Neutrophil (primary cell): ENCODE results near the gene ZNF470.
A peak's percentile ranks its signal among the peaks of the same experiment; 100 is the strongest.

Source experiments
- H3K27ac ChIP-seq: fragments of 200-600 bp; sonication (generic); 2 replicates; pipeline ENCODE4 v1.5.1; 2016; ENCODE audit warnings: mild to moderate bottlenecking, moderate library complexity
- H3K27me3 ChIP-seq: fragments of 200-600 bp; sonication (generic); 2 replicates; pipeline ENCODE4 v1.6.0; 2016; ENCODE audit warnings: mild to moderate bottlenecking
- H3K36me3 ChIP-seq: fragments of 200-600 bp; sonication (generic); 2 replicates; pipeline ENCODE4 v1.5.1; 2017
- H3K4me1 ChIP-seq, 2 experiments: fragments of 200-600 bp in 1 of 2; sonication (generic) in 1 of 2; 1 replicate in 1 of 2; 2 replicates in 1 of 2; pipeline versions ENCODE4 v1.5.1 to v1.6.1; 2013 to 2016; ENCODE audit warnings: low read depth in 1 of 2, low read length in 1 of 2, mild to moderate bottlenecking in 1 of 2, moderate library complexity in 1 of 2; ENCODE audit not compliant: control insufficient read depth in 1 of 2, insufficient read depth in 1 of 2
- H3K4me3 ChIP-seq, 2 experiments: fragments of 200-600 bp in 1 of 2; sonication (generic) in 1 of 2; 1 replicate in 1 of 2; 2 replicates in 1 of 2; pipeline ENCODE4 v1.5.1; 2013 to 2016; ENCODE audit warnings: low read depth in 1 of 2, low read length in 1 of 2, mild to moderate bottlenecking in 1 of 2, moderate library complexity in 1 of 2
- H3K9me3 ChIP-seq: fragments of 200-600 bp; sonication (generic); 2 replicates; pipeline ENCODE4 v1.5.1; 2016
- TF ChIP-seq, protein P1 (sequence below): fragments of 200-600 bp; sonication (generic); IDR thresholded peaks from 2 replicates; pipeline ENCODE4 v1.5.1; 2016; ENCODE audit warnings: antibody characterized with exemption

Gene ZNF470

DNA sequence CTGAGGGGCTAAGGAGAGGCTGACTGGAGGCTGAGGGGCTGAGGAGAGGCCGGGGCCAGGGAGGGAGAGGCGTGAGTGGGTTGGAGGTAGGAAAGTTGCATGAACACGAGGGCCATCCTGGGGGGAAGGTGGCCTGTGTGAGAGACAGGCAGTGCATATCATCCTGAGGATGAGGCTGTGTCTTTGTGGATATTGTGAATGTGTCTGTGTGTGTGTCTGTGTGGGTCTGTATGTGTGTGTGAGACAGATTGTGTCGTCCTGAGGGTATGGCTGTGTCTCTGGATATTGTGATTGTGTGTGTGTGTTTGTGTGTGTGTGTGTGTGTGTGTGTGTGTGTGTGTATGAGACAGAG lies 28.3 kb downstream of the ZNF470 start:
- H3K4me1 ChIP-seq, result peaks cover 13 to 14% of the 10 kb centered on the region in 2 experiments
- H3K4me3 ChIP-seq, result peak overlapping the region; percentile 69 to 74
- TF ChIP-seq, protein P1, sequence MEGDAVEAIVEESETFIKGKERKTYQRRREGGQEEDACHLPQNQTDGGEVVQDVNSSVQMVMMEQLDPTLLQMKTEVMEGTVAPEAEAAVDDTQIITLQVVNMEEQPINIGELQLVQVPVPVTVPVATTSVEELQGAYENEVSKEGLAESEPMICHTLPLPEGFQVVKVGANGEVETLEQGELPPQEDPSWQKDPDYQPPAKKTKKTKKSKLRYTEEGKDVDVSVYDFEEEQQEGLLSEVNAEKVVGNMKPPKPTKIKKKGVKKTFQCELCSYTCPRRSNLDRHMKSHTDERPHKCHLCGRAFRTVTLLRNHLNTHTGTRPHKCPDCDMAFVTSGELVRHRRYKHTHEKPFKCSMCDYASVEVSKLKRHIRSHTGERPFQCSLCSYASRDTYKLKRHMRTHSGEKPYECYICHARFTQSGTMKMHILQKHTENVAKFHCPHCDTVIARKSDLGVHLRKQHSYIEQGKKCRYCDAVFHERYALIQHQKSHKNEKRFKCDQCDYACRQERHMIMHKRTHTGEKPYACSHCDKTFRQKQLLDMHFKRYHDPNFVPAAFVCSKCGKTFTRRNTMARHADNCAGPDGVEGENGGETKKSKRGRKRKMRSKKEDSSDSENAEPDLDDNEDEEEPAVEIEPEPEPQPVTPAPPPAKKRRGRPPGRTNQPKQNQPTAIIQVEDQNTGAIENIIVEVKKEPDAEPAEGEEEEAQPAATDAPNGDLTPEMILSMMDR, result no peak
- H3K27ac ChIP-seq, result no peak overlapping the region
- no peaks in the 10 kb centered on the region for H3K27me3 ChIP-seq
- H3K36me3 ChIP-seq, result no peaks in the 10 kb centered on the region
- H3K9me3 ChIP-seq, result no peaks in the 10 kb centered on the region

DNA sequence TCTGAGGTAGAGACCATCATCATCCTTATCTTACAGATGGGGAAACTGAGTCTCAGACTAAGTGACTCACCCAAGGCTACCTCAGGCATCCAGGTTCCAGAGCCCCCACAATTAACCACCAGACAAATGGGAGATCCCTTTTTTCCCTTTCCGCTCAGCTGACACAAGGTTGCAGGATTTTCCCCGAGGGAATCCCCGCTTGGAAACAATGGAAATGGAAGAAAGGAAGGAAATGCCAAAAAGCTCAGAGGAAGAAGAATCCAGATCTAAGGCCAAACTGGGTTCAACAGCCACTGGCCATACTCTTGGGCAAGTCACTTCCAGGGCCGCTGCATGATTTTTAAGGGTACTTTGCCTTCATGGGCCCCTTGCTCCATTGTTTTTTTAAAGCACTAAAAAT lies 29.4 kb downstream of the ZNF470 start:
- peaks cover 13 to 14% of the 10 kb centered on the region in 2 experiments for H3K4me1 ChIP-seq
- peaks cover 6% of the 10 kb centered on the region for H3K36me3 ChIP-seq
- peaks cover 3% of the 10 kb centered on the region for H3K9me3 ChIP-seq
- TF ChIP-seq, protein P1, result no peak
- H3K27me3 ChIP-seq, result no peaks in the 10 kb centered on the region
- no peak overlapping the region for H3K27ac ChIP-seq
- no peak overlapping the region for H3K4me3 ChIP-seq

DNA sequence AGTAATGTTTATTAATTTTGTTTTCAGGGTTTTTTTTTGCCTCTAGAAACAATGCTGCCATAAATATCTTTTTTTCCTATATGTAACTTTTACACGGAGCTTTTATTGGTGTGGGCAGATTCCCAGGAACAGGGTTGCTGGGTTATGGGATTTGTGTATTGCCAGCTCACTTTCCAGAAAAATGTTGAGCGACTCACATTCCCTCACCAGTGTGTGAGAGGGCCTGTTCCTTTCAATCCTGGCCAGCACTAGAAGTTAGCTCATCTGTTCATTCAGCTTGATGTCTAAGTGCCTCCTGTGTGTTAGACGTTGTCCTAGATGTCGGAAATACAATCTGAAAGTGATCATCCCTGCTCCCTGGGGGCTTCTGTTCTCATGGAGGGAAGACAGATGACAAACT lies 30.4 kb downstream of the ZNF470 start:
- no peaks in the 10 kb centered on the region for H3K27me3 ChIP-seq
- H3K36me3 ChIP-seq, result peaks cover 6% of the 10 kb centered on the region
- H3K4me1 ChIP-seq, result peaks cover 13 to 14% of the 10 kb centered on the region in 2 experiments
- no peak overlapping the region for H3K27ac ChIP-seq
- TF ChIP-seq, protein P1, result no peak
- H3K4me3 ChIP-seq, result no peak overlapping the region
- H3K9me3 ChIP-seq, result peaks cover 3% of the 10 kb centered on the region

DNA sequence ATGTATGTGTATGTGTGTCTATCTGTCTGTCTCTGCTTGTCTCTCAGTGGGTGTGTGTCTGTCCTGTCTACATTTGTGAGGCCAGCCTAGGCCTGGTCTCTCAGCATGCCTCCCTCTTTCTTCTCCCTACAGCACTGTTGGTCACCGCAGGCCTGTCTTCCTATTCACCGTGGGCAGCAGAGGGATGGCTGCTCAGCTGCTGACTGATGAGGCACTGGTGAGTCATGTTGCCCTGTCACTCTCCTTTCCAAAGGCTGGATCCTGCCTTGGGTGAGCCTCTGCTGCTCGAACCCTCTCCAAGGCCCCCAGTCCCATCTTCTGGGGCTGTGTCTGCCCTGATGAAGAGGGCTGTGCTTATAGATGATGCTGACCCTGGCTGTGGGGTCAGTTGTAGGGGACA lies 34.1 kb downstream of the ZNF470 start:
- H3K4me1 ChIP-seq, result no peaks in the 10 kb centered on the region
- TF ChIP-seq, protein P1, result no peak
- H3K27me3 ChIP-seq, result no peaks in the 10 kb centered on the region
- H3K36me3 ChIP-seq, result peaks cover 6% of the 10 kb centered on the region
- H3K27ac ChIP-seq, result no peak overlapping the region
- H3K9me3 ChIP-seq, result peaks cover 21% of the 10 kb centered on the region
- H3K4me3 ChIP-seq, result no peak overlapping the region

DNA sequence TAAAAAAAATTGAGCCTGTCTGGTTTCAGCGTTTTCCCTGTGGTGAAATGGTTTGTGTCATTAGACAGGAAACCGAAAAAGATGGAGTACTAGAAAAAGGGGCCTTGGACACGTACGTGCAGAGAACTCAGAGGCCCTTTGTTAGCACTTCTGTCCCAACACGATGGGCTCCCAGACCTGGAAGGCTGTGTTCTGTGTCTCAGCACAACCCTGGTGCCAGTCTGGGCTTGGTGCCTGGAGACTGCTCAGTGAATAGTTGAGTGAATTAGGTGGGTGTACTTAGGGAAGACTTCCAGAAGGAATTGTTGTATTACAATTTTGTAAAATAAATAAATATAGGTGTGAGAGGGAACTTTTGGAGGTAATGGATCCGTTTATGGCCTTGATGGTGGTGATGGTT lies 36.6 kb downstream of the ZNF470 start:
- TF ChIP-seq, protein P1, result no peak
- Histone ChIP-seq H3K4me1 (no peaks in the 10 kb centered on the region), H3K9me3 (peaks cover 26% of the 10 kb centered on the region), H3K36me3 (peaks cover 6% of the 10 kb centered on the region), H3K4me3 (no peak overlapping the region), H3K27me3 (no peaks in the 10 kb centered on the region), H3K27ac (no peak overlapping the region)
